ENCODE results near the gene NT5C1B.
A peak's percentile ranks its signal among the peaks of the same experiment; 100 is the strongest.

Gene NT5C1B

DNA sequence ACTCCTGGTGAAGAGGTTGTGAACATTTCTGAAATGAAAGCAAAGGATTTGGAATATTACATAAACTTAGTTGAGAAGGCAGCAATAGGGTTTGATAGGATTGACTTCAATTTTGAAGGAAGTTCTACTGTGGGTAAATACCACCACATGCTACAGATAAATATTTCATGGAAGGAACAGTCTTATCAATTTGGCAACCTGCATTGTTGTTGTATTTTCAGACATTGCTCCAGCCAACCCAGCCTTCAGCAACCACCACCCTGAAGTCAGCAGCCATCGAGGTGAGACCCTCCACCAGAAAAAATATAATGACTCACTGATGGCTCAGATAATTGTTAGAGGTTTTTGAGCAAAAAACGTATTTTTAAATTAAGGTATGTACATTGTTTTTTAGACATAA is 38.9 kb downstream of the NT5C1B start:
- DNase-seq: no peak

DNA sequence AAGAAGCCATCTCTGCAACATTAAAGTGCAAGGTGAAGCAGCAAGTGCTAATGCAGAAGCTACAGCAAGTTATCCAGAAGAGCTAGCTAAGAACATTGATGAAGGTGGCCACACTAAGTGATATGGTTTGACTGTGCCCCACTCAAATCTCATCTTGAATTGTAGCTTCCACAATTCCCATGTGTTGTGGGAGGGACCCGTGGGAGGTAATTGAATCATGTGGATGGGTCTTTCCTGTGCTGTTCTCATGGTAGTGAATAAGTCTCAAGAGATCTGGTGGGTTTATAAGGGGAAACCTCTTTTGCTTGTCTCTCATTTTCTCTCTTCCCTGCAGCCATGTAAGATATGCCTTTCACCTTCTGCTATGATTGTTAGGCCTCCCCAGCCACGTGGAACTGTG is 40.3 kb downstream of the NT5C1B start:
- DNase-seq: peak; percentile 19 to 43 (median 37)

DNA sequence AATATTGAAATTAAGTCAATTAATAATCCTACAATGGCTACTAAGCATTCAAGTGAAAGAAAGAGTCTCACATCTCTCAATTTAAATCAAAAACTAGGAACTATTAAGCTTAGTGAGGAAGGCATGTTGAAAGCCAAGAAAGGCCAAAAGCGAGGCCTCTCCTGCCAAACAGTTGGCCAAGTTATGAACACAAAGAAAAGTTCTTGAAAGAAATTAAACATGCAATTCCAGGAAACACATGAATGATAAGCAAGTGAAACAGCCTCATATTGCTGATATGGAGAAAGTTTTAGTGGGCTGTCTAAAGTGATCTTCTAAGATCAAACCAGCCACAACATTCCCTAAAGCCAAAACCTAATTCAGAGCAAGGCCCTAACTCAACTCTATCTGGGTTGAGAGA is 40.7 kb downstream of the NT5C1B start:
- no peak for DNase-seq

DNA sequence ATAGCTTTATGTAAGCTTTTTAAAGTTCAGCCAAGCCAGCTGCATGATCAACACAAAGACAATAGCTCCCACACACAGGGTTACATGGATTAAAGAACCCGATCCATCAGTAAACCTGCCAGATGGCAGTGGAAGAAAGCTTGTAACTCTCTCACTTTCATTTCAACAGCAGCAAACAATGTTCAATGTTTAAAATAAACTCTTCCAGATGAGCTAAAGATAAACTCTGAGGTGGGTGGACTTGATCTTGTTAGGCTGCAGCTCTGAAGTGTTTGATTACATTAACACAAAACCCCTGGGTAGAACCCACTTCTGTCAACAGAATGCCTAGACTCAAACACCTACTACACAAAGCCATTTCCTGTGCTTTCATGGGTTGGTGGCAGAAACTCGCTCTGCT is 42.8 kb downstream of the NT5C1B start:
- no peak for DNase-seq

DNA sequence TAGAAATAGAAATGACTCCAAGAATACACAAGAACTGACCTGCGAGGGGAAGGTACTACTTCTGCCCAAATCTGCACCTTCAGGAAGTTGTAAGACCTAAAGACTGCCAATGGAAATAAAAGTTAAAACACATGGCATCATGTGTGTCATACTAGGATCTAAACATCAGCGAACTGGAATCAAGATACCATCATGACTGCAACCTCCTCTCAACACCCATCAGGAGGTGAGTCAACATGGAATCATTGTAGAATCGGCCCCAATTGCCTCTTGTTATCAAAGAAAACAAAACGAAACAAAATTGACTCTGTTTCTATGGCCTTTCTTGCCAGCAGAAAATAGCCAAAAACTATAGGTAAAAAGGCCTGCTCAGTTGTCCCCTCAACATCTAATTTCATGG is 44.0 kb downstream of the NT5C1B start:
- no peak for DNase-seq

DNA sequence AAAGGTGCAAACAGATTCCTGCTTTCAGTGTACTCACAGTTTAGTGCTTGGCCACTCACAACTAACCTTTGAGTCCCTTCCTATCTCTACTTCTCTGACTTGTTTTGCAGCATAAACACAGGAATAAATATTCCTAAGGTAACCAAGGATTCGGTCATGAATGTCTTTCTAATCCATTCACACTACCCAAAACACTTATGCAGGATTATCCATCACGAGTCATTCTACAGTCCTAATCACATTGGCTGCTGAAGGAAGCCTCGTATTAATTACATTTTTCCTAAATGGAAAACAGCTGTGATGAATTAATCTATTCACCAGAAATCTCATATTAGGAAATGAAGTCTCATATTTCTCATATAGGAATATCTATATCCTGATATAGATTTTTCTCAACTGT is 45.2 kb downstream of the NT5C1B start:
- DNase-seq: no peak

DNA sequence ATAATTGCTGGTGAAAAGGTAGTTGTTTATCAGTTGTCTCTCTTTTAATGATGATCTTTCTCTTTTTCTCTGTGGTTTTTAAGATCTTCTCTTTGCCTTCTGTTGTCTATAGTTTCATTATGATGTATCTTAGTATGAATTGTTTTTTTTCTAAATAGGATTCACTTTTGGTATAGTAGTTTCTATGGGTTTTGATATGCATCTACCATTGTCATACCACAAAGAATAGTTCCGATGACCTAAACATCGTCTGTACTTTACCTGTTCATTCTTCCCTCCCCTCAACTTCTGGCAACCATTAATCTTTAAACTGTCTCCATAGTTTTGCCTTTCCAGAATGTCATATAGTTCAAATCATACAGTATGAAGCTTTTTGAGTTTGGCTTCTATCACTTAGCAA is 48.5 kb downstream of the NT5C1B start:
- DNase-seq: no peak

DNA sequence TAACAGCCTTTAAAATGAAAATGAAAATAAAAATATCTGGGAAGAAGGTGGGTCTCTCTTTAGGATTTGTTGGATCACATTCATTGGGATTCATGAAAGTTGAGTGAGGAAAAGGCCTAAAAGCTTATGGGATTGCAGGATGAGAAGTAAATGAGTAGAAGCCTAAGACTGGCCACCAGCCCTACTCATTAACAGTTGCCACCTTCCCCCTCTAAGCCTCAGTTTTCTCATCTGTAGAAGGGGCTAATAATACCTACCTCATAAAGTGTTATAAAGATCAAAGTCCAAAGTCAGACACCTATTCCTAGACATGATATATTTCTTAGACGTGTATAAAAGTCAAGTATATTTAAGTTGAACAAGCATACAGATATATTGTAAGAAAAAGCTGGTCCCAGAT is 52.7 kb downstream of the NT5C1B start:
- DNase-seq: no peak

DNA sequence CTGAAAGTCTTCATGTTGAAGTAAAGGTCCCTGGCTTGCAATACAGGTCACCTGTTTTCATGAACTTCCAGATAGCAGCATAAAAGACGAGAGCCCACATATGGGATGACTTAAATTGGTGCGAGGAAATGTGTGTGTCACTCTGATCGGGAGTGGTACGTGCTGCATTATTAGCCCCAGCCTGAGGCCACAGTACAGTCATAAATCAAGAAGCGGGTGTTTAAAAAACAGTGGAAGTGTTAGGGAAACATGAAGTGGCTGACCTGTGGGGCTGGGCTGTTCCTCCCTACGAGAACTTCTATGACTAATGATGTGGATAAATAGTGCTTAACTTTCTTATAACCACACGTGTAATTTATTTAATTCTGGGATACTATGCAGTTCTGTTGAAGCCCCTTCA is 53.3 kb downstream of the NT5C1B start:
- DNase-seq: no peak

DNA sequence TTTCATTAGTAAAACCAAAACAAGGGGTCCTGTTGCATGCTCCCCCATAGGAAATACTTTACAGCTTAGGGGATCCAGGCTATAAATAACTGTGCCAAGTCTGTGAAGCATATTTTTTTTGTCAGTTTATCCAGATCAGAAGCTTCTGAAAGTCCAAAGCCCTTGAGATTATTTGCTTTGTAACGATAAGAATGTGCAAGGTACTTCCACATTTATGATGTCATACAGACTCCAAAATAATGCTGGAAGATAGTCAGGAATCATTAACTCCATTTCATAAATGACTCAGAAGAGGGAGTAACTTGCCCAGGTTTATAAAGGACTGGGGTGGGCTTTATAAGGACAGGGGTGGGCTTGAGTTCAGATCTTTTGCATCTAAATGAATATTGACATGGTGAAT is 58.2 kb downstream of the NT5C1B start:
- no peak for DNase-seq

DNA sequence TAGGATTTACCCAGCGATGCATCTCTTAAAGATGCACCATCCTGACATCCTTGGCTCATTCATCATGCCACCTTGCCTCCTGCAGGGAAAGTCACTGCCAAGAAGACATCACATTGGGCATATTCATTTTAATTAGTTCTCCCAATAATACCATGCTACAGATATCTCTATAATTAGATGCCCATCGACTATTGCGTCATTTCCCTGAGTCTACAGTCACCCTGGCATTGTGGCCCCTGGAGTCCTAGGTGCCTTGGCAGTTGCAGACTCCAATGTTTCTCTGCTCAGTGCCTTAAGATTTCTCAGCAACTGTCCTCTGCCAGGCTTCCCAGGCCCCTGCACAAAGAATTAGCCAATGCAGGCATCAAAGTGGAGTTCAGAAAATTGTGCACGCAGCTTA is 61.5 kb downstream of the NT5C1B start:
- no peak for DNase-seq

DNA sequence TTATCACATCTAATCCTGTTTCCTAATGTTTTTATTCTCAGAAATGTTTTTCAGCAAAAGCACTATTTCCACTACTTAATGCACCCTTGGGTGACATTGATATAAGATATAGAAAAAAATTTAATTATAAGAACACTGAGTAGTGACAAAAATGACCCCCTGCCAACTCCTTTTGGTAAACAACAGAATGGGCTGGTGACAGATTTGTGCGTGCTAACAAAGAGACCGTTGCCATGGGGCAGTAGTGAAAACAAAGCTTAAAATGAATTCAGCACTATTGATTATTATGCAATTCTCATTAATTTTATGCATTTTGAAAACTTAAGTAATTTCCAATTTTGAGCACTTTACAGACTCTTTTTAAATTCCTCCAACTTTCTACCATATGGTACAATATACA is 62.0 kb downstream of the NT5C1B start:
- DNase-seq: no peak

DNA sequence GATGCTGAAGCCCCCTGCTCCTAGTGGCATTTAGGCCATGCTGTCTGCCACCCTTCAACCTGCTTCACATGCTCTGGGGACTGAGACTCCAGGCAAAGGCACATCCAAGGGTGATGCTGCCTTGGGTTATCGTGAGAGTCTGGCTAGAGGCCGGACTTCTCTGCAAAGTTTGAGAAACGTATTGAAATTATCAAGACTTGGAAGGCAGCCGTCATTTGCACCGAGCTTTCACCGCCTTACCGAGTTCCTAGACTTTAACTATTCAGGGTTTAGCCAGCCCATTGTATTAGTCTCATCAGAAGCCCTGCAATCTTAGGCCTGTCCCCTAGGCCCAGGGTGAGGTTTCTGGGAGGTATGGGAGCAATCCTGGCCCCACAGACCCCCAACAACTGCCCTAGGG is 62.9 kb downstream of the NT5C1B start:
- DNase-seq: no peak

DNA sequence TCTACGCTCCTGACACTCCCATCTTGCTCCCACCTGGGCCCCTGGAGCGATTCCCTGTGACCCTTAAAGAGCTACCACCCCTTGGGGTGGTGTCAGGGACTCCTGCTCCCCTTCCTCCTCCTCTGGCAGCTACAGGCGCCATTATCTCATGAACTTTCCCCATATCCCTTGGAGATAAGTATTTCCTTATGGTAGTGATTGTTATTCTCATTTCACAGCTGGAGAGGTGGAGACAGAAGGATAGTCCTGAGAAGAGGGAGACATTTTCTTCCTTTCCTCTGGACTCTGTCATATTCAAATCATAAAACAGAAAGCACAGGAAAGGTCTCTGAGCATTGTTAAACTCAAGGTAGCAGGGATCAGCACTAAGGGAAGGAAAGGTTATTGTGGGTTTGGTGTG is 63.5 kb downstream of the NT5C1B start:
- no peak for DNase-seq

DNA sequence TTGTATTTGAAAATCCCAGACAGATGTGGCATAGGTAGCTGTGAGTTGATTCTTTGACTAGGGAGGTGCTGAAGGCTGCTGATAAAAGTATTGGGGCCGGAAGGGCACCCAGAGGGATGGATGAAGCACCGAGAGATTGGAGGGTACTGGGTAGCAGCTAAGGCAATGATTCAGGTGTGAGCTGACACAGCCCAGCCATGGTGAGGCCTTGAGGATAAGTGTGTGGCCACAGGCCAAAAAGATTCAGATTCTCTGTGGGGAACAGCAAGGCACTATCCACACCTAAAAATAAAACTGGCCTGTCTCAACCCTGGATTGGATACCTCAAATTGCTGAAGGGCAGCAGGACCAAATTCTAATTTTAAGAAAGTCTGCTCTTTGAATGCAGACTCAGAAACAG is 64.1 kb downstream of the NT5C1B start:
- no peak for DNase-seq

DNA sequence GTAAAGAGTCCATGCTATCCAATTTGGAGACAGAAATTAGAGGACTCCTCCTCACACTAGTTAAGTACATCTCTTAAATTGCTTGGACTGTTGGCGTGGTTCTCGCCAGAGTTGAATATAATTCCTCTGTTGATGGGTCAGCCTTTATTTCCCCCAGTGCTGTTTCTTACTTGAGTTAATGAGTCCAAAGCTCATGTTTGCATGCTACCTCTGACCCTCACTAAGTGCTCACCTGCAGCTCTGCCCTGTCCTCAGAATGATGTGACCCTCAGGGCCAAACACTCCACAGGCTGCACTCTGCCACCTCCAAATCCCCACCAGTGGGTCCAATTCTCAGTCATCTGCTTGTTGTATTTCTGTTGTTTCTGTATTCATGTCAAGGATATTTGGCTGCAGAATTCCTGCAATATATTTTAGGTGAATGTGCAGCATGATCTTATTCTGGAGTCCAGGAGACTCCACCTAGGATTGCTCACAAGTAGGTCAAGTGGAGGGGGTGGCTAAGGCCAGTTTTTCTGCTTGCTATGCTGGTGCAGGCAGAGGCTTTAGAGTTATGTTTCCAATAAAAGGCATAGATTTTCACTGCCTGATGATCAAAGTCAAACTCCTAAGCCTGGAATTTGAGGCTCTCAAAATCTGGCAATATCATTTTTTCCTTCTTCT is 66.8 kb downstream of the NT5C1B start:
- DNase-seq: no peak

DNA sequence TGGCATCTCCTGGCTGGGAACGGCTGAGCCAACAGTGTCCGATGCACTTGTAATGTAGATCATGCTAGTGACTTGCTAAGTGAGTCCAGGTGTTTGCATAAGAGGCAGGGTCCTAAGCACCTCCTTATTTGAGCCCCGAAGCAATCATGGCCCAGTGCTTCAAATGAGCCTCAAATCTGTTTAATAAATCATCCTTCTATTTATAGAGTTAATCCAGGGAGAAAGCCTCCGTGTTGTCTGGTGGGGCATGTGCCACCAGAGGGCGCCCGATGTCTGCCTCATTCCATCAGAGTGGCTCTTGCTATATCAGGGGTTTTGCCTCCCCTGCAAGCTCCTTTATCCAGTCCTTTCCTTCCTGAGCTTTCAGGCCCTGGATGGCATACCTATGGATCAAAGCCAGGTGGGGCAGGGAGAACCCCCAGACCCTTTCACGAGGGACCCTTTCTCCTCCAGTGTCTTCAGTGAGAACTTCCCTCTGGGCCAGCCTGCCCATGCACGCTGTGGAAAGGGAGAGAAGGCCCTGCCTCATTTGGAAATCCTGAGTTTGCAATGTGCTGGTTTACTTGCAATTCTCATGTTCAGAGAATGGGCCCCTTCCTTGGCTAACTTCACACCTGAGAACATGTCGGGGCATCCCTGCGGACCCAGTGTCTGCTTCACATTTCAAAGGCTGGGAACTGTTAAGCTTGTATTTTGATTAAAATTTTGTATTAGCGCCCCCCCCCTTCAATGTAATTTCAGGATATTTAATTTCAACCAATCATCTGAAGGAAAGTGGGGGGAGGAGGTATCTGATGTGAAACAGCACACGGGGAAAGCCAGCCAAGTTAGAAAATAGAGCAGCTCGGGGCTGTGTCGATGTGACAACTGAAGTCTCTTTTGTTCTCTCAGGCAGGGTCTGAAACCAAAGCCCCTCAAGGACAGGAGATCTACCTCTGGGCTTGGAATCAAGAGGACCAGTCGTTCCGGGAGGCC is 68.6 kb downstream of the NT5C1B start:
- peak; percentile 66 to 84 (median 78) for DNase-seq

DNA sequence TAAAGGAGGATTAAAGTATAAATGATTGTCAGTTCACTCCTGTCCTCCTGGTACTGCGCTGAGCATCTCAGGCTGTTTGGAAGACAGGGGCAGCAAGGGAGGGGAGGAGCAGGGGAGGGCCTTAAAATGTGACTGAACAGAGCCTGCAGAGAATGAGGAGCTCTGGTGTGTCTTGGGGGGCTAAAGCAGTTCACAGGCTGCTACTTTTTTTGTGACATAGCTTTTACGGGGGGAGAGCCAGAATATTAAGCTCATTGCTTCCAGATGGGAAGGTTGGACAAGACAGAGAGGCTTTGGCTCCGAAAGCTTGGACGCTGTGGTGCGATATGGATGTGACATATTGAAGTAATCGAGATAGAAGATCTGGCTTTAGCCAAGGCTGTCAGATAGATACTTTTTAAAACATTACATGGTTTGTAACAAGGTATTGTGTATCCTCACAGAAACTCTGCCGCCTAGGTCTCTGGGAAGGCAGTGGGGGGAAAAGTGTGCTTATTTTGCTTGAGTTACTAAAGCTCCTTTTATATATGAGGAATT is 69.4 kb downstream of the NT5C1B start:
- DNase-seq: no peak

DNA sequence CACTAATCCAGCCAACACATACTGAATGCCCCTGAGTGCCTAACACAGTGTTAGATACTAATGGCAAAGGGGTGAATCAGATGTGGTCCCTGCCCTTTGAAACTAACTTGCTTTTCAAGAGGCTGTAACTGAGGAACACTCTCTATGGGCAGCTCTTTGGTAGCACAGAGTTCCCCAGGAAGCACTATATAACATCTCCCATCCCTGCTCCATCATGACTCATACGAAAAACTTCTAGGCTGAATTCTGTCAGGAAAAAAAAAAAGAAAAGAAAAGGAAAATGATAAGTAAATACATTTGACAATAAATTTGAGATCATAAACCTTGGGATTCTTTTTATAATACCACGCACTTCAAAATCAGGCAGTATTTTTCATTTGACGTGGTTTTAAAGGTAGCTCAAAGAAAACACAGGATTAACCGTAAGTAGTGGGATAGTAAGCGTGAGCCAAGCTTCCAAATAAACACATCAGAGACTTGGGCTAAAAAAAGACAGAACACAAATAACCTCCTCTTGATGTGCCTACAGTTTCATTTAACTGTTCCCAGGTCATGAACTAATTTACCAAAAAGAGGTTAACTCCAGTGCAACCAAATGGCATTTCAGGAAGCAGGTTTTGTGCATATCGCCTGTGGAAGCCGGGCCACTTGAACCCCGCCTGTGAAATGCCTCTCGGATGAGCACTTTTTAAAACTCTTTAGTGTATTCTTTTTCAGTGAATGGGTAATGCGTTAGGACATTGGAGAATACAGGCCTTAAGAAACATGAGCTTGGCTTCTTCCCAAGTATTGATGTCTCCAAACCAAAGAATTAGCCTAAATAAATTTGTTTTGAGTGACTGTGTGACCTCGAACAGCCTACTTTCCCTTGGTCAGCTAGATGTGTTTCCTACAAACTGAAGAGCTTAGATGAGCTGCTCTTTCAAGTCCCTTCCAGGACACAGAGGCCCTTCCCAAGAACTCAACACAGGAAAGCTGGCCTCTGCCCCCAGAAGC is 71.0 kb downstream of the NT5C1B start:
- DNase-seq: no peak

DNA sequence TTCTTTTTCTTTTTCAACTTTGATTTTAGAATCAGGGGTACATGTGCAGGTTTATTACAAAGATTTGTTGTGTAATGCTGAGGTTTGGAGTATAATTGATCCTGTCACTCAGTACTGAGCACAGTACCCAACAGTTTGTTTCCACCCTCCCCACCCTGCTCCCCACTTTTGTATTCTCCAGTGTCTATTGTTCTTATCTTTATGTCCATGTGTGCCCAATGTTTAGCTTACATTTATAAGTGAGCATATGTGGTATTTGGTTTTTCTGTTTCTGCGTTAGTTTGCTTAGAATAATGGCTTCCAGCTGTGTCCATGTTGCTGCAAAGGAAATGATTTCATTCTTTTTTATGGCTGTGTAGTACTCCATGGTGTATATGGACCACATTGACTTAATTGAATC is 72.0 kb downstream of the NT5C1B start:
- DNase-seq: no peak

DNA sequence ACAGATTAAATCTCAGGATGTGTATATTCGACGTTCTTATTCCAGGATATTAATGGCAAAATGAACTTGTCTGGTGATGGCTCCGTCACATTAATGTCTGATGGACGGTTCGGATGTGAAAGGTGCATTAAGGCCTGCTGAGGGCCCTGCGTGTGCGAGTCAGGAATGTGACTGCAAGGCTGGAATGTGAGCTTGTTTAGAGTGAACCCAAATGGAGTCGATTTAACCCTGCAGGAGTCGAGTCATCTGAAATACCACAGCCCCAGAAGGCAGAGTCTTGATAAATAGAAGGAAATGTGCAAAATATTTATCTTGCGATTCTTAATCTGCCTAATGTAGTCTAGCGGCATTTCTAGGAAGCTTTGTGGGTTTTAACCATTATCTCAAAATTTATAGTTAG is 73.3 kb downstream of the NT5C1B start:
- DNase-seq: no peak
